ENCODE data around the gene SLC66A2.
"Not testable (repeated sequence)": the region's sequence is repeated elsewhere in the genome, so short reads cannot be mapped to it uniquely, and the experiment has no call there.

Gene SLC66A2

GRCh38 chr18:79961527-79962291 is 10.3 kb upstream of the SLC66A2 start:
- no peak overlapping the region for H3K4me3 ChIP-seq (replicated peaks; ENCODE audit: insufficient read depth, low read length)
- peak in 1 of 2 experiments; percentile 59 for DNase-seq (ENCODE audit: low read depth in 1 of 2, low spot score in 1 of 2)
- TF ChIP-seq REST (IDR thresholded peaks at IDR 0.05; ENCODE audit: insufficient replicate concordance, low read depth) (no peak), GABPA (IDR thresholded peaks at IDR 0.05; ENCODE audit: low read depth) (no peak), CTCF (IDR thresholded peaks at IDR 0.05; ENCODE audit: insufficient read depth, low read length) (no peak), POLR2AphosphoS5 (IDR thresholded peaks at IDR 0.05; ENCODE audit: low read depth) (no peak), SPI1 (IDR thresholded peaks at IDR 0.05; ENCODE audit: borderline replicate concordance, low read depth) (no peak)
- no peaks in the 10 kb centered on the region for H3K27me3 ChIP-seq (ENCODE audit: insufficient read depth, poor library complexity, severe bottlenecking)
- no peak overlapping the region for H3K27ac ChIP-seq (replicated peaks)

- Histone ChIP-seq H3K27ac (replicated peaks) (no peak overlapping the region), H3K4me3 (replicated peaks; ENCODE audit: insufficient read depth, low read length) (no peak overlapping the region), H3K27me3 (ENCODE audit: insufficient read depth, poor library complexity, severe bottlenecking) (no peaks in the 10 kb centered on the region)
- DNase-seq (ENCODE audit: low read depth in 1 of 2, low spot score in 1 of 2): no peak
- TF ChIP-seq POLR2AphosphoS5 (IDR thresholded peaks at IDR 0.05; ENCODE audit: low read depth) (no peak), SPI1 (IDR thresholded peaks at IDR 0.05; ENCODE audit: borderline replicate concordance, low read depth) (no peak), GABPA (IDR thresholded peaks at IDR 0.05; ENCODE audit: low read depth) (no peak), REST (IDR thresholded peaks at IDR 0.05; ENCODE audit: insufficient replicate concordance, low read depth) (no peak), CTCF (IDR thresholded peaks at IDR 0.05; ENCODE audit: insufficient read depth, low read length) (no peak)
These were observed 9.6 kb upstream of the SLC66A2 start for GRCh38 chr18:79960921-79961526.

- not testable (repeated sequence) for H3K4me3 ChIP-seq (replicated peaks; ENCODE audit: insufficient read depth, low read length); H3K27ac ChIP-seq (replicated peaks); H3K27me3 ChIP-seq (ENCODE audit: insufficient read depth, poor library complexity, severe bottlenecking)
- peak in 1 of 2 experiments; percentile 55 for DNase-seq (ENCODE audit: low read depth in 1 of 2, low spot score in 1 of 2)
- TF ChIP-seq SPI1 (IDR thresholded peaks at IDR 0.05; ENCODE audit: borderline replicate concordance, low read depth): peak; percentile 52; the same call in 1 of the 2 replicates
These were observed 8.8 kb upstream of the SLC66A2 start for GRCh38 chr18:79960161-79960801.

- Histone ChIP-seq H3K4me3 (replicated peaks; ENCODE audit: insufficient read depth, low read length) (no peak overlapping the region), H3K27ac (replicated peaks) (no peak overlapping the region), H3K27me3 (ENCODE audit: insufficient read depth, poor library complexity, severe bottlenecking) (no peaks in the 10 kb centered on the region)
- DNase-seq (ENCODE audit: low read depth in 1 of 2, low spot score in 1 of 2): no peak
- TF ChIP-seq GABPA (IDR thresholded peaks at IDR 0.05; ENCODE audit: low read depth) (no peak), SPI1 (IDR thresholded peaks at IDR 0.05; ENCODE audit: borderline replicate concordance, low read depth) (no peak), REST (IDR thresholded peaks at IDR 0.05; ENCODE audit: insufficient replicate concordance, low read depth) (no peak), POLR2AphosphoS5 (IDR thresholded peaks at IDR 0.05; ENCODE audit: low read depth) (no peak), CTCF (IDR thresholded peaks at IDR 0.05; ENCODE audit: insufficient read depth, low read length) (no peak)
These were observed 7.5 kb upstream of the SLC66A2 start for GRCh38 chr18:79958981-79959380.
